Adipose tissue (tissue), 3 donors: ENCODE results near the gene SPACA5B. TPM values are rescaled to one million over a fixed set of nuclear protein-coding genes. Genes with fewer than 3 reads are reported as not detected.
"Not testable (repeated sequence)": the region's sequence is repeated elsewhere in the genome, so short reads cannot be mapped to it uniquely, and the experiment has no call there.

Experiments
- H3K27ac ChIP-seq: one replicate; pipeline ENCODE4 v1.5.1; 2013; ENCODE audit warnings: low read depth, low read length
- WGBS, 3 donors: extraction: QIAGEN DNeasy Blood & Tissue Kit; methylation state at CpG; one replicate each; pipeline ENCODE4 v1.1.7; 2013; 5-methylcytosine and 5-hydroxymethylcytosine counted together
- polyA plus RNA-seq, 3 donors: library from polyadenylated mRNA; stranded (reverse); fragments of 200-250 nt; gene quantifications; one replicate each; pipeline ENCODE4 v1.2.3, GENCODE V29; 2013
- donor health status: healthy with polysubstance abuse.
- donor health status: Bipolar disorder and iron deficiency.
- donor health status: healthy.

Gene SPACA5B
- polyA plus RNA-seq, 3 donors, result not detected

DNA sequence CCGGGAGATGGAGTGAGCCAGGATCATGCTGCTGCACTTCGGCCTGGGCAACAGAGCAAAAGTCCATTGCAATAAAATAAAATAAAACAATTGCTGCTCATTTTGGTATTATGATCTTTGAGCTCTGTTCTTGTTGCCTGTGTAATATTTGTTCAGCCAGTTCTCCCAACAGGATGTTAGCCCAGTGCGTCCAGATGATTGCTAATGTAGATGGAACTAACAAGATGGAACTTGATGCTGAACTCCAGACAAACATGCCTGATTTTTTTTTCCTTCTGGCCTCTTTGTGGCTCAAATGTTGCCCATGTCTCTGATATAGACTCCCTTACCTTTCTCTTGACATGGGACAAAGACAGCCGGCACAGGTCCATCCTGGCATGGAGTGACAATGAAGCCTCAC lies 50.4 kb downstream of the SPACA5B start:
- no peak overlapping the region for H3K27ac ChIP-seq
- 93 to 94% (median 94%) methylated on average over 4 of the region's 4 CpGs for WGBS, 3 donors

DNA sequence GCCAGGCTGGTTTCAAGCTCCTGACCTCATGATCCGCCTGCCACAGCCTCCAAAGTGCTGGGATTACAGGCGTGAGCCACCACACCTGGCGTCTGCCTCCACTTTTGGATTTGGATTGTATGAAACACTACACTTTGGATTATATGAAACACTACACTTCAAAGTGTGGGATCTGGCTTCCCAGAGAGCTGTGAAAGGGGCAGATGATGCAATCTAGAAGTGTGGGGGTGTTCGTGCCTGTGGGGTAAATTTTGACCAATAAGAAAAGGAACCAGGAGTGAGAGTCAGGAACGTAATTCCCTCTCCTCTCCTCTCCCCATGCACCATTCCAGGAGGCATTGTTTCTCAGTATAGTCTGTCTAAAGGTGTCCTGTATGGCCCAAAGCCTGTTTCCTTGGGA lies 51.5 kb downstream of the SPACA5B start:
- WGBS, 3 donors, result 69 to 77% (median 72%) methylated on average over 4 to 5 of the region's 5 CpGs
- H3K27ac ChIP-seq, result not testable (repeated sequence)

Other genes starting within 250 kb of the SPACA5B start
- gene ZNF182, start 126.6 kb upstream of the SPACA5B start, polyA plus RNA-seq, result 1 to 10 TPM; 1.3 to 2.0 (median 2.0) TPM
- under 1 TPM in 1 of 3 donors, not detected in 2; 0.15 TPM for gene SPACA5, start 123.6 kb upstream of the SPACA5B start, polyA plus RNA-seq
- gene ZNF630, start 59.0 kb upstream of the SPACA5B start, polyA plus RNA-seq, result 1 to 10 TPM in 2 of 3 donors, under 1 TPM in 1; 0.76 to 2.5 (median 1.2) TPM
- not detected for gene SSX5, start 66.2 kb downstream of the SPACA5B start, polyA plus RNA-seq
- not detected for gene SSX1, start 124.8 kb downstream of the SPACA5B start, polyA plus RNA-seq
- not detected for gene SSX3, start 226.1 kb downstream of the SPACA5B start, polyA plus RNA-seq